Measurements from ENCODE around the gene MMP24OS.

DNA sequence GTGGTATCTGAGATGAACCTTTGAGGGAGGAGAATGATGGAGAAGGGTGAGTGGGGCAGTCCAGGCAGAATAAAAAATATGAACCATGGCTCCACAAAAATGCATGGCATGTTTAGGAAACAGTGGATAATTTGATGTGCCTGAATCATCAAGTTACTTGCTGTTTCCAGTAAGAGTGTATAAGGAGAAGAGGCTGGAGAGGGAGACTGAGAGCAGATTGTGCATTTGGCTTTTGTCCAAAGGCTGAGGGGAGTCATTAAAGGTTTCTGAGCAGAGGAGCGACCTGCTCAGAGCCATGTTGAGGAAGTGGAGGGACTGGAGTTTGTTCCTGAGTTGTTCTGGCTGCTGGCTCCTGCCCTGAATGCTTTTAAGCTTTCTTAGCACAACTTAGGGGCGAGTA, 45.3 kb downstream of the MMP24OS start:
- TF ChIP-seq CEBPB (IDR thresholded peaks at IDR 0.05) (no peak), NFIC (IDR thresholded peaks at IDR 0.05) (no peak), EP300 (IDR thresholded peaks at IDR 0.05; ENCODE audit: borderline replicate concordance) (no peak), RAD21 (IDR thresholded peaks at IDR 0.05; ENCODE audit: low read depth) (no peak), CREB1 (IDR thresholded peaks at IDR 0.05; ENCODE audit: low read depth) (no peak), EGR1 (IDR thresholded peaks at IDR 0.05) (no peak), FOXM1 (IDR thresholded peaks at IDR 0.05; ENCODE audit: borderline replicate concordance, low read depth) (no peak)
- TF ChIP-seq, protein P1, sequence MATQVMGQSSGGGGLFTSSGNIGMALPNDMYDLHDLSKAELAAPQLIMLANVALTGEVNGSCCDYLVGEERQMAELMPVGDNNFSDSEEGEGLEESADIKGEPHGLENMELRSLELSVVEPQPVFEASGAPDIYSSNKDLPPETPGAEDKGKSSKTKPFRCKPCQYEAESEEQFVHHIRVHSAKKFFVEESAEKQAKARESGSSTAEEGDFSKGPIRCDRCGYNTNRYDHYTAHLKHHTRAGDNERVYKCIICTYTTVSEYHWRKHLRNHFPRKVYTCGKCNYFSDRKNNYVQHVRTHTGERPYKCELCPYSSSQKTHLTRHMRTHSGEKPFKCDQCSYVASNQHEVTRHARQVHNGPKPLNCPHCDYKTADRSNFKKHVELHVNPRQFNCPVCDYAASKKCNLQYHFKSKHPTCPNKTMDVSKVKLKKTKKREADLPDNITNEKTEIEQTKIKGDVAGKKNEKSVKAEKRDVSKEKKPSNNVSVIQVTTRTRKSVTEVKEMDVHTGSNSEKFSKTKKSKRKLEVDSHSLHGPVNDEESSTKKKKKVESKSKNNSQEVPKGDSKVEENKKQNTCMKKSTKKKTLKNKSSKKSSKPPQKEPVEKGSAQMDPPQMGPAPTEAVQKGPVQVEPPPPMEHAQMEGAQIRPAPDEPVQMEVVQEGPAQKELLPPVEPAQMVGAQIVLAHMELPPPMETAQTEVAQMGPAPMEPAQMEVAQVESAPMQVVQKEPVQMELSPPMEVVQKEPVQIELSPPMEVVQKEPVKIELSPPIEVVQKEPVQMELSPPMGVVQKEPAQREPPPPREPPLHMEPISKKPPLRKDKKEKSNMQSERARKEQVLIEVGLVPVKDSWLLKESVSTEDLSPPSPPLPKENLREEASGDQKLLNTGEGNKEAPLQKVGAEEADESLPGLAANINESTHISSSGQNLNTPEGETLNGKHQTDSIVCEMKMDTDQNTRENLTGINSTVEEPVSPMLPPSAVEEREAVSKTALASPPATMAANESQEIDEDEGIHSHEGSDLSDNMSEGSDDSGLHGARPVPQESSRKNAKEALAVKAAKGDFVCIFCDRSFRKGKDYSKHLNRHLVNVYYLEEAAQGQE (IDR thresholded peaks at IDR 0.05; ENCODE audit: low read depth): no peak

All from Ishikawa (cell line).